Hepatocyte (in vitro differentiated cells): Measurements from ENCODE around the gene PCDH1.

Experiments used
- EZH2 ChIP-seq: fragments of 200-600 bp; sonication (generic); IDR thresholded peaks from 2 replicates; pipeline ENCODE4 v1.6.1; 2016; ENCODE audit warnings: antibody characterized with exemption, mild to moderate bottlenecking, borderline replicate concordance
- EZH2phosphoT487 ChIP-seq: fragments of 200-600 bp; sonication (generic); IDR thresholded peaks from one replicate; pipeline ENCODE4 v1.6.1; 2018; ENCODE audit warnings: antibody characterized with exemption, mild to moderate bottlenecking, low read depth, moderate library complexity; ENCODE audit not compliant: unreplicated experiment, severe bottlenecking
- TF ChIP-seq, protein P1 (sequence below): fragments of 200-600 bp; sonication (generic); IDR thresholded peaks from 2 replicates; pipeline ENCODE4 v1.5.1; 2016; ENCODE audit warnings: antibody characterized with exemption, mild to moderate bottlenecking; ENCODE audit not compliant: poor library complexity

DNA sequence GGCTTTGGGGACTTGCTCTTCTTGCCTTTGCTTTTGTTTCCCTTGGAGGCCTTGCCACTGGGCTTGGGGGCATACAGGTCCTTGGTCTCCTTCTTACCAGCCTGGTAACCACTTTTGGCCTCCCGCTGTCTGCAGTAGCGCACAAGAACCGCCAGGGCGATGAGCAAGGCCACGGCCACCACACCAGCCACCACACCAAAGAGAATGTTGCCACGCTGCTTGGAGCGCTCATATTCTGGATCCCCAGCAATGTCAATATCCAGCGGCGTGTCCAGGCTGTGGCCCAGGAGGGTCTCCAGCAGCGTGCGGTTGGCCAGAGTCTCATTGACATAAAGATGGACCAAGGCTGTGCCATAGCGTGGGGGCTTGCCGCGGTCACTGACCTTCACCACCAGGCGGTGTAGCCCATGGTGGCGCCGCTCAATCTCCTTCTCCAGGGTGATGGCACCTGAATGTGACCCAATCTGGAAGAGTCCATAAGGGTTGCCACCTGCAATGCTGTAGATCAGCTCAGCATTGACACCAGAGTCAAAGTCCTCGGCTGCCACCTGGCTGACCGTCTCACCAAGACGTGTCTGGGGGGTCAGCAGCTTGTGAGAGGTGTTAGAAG is 14.5 kb downstream of the PCDH1 start:
- TF ChIP-seq, protein P1, sequence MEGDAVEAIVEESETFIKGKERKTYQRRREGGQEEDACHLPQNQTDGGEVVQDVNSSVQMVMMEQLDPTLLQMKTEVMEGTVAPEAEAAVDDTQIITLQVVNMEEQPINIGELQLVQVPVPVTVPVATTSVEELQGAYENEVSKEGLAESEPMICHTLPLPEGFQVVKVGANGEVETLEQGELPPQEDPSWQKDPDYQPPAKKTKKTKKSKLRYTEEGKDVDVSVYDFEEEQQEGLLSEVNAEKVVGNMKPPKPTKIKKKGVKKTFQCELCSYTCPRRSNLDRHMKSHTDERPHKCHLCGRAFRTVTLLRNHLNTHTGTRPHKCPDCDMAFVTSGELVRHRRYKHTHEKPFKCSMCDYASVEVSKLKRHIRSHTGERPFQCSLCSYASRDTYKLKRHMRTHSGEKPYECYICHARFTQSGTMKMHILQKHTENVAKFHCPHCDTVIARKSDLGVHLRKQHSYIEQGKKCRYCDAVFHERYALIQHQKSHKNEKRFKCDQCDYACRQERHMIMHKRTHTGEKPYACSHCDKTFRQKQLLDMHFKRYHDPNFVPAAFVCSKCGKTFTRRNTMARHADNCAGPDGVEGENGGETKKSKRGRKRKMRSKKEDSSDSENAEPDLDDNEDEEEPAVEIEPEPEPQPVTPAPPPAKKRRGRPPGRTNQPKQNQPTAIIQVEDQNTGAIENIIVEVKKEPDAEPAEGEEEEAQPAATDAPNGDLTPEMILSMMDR = no peak
- TF ChIP-seq EZH2 (no peak), EZH2phosphoT487 (no peak)
